WERI-Rb-1 (cell line): Measurements from ENCODE around the gene FGFR4.
A peak's percentile ranks its signal among the peaks of the same experiment; 100 is the strongest.

Experiments used
- DNase-seq: peaks from one replicate; pipeline ENCODE4 v3.0.0-alpha.2; 2020
- H3K27ac ChIP-seq: fragments of 250-450 bp; sonication (Bioruptor Pico); 2 replicates; pipeline ENCODE4 v1.5.1; 2020; ENCODE audit warnings: mild to moderate bottlenecking, moderate library complexity
- H3K27me3 ChIP-seq: fragments of 250-450 bp; sonication (Bioruptor Pico); 2 replicates; pipeline ENCODE4 v1.5.1; 2021; ENCODE audit warnings: mild to moderate bottlenecking, low read depth, moderate library complexity; ENCODE audit not compliant: insufficient read depth, severe bottlenecking
- H3K36me3 ChIP-seq: fragments of 250-450 bp; sonication (Bioruptor Pico); 2 replicates; pipeline ENCODE4 v1.5.1; 2020; ENCODE audit warnings: mild to moderate bottlenecking, moderate library complexity
- H3K4me3 ChIP-seq: 2 replicates; pipeline ENCODE4 v1.5.1; 2011; ENCODE audit warnings: low read depth, mild to moderate bottlenecking, control low read depth, low read length
- H3K9me3 ChIP-seq: fragments of 250-450 bp; sonication (Bioruptor Pico); 2 replicates; pipeline ENCODE4 v1.5.1; 2021; ENCODE audit warnings: mild to moderate bottlenecking, moderate library complexity; ENCODE audit not compliant: severe bottlenecking
- CTCF ChIP-seq: IDR thresholded peaks from 2 replicates; pipeline ENCODE4 v1.5.1; 2011; ENCODE audit warnings: low read depth, mild to moderate bottlenecking, control low read depth, inconsistent platforms, low read length

Gene FGFR4

GRCh38 chr5:177109810-177110209 is 23.1 kb downstream of the FGFR4 start:
- no peak for DNase-seq
- Histone ChIP-seq H3K9me3 (no peaks in the 10 kb centered on the region), H3K27ac (no peak overlapping the region), H3K36me3 (no peaks in the 10 kb centered on the region), H3K27me3 (no peaks in the 10 kb centered on the region), H3K4me3 (no peak overlapping the region)
- no peak for TF ChIP-seq CTCF

- H3K27ac ChIP-seq: no peak overlapping the region
- H3K27me3 ChIP-seq: no peaks in the 10 kb centered on the region
- no peak overlapping the region for H3K4me3 ChIP-seq
- peak; percentile 67 for DNase-seq
- no peaks in the 10 kb centered on the region for H3K9me3 ChIP-seq
- no peaks in the 10 kb centered on the region for H3K36me3 ChIP-seq
- peak; percentile 83 for TF ChIP-seq CTCF
These were observed 25.1 kb downstream of the FGFR4 start for GRCh38 chr5:177111720-177112394.

GRCh38 chr5:177112589-177113220 is 26.0 kb downstream of the FGFR4 start:
- Histone ChIP-seq H3K36me3 (no peaks in the 10 kb centered on the region), H3K27ac (no peak overlapping the region), H3K4me3 (no peak overlapping the region), H3K9me3 (no peaks in the 10 kb centered on the region), H3K27me3 (no peaks in the 10 kb centered on the region)
- DNase-seq: no peak
- TF ChIP-seq CTCF: no peak

DNA sequence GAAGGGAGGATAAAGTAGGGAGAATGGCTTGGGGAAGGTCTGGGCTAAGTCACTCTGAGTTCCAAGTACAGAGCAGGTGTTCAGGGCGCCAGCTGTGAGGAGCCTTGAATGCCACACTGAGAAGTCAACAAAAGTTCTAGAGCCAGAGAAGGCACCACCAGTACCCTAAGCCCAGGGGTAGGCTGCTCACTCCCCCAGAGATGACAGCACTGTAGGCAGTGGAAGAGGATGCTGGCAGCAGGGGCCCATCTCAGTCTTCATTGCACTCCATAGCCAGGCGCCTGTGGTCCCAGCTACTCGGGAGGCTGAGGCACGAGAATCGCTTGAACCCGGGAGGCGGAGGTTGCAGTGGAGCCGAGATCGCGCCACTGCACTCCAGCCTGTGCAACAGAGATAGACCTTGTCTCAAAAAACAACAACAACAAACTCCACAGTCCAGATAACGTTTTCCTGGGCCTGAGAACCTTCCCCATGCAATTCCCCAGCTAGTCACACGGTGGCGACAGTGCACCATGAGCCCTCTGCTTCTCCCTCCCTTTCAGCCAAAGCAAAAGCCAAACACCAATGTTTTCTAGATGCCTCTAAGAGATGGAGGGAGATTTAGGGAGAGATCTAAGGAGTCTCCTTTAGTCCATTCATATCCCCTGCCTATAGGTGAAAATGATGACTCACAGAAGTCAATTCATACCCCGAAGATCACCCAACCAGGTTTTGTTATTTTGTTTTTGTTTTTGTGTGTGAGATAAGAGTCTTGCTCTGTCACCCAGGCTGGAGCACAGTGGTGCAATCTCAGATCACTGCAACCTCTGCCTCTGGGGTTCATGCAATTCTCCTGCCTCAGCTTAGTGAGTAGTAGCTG is 27.1 kb downstream of the FGFR4 start:
- Histone ChIP-seq H3K36me3 (no peaks in the 10 kb centered on the region), H3K27ac (no peak overlapping the region), H3K27me3 (no peaks in the 10 kb centered on the region), H3K9me3 (no peaks in the 10 kb centered on the region), H3K4me3 (no peak overlapping the region)
- DNase-seq: peak; percentile 45
- TF ChIP-seq CTCF: peak; percentile 90

- Histone ChIP-seq H3K9me3 (no peaks in the 10 kb centered on the region), H3K27me3 (no peaks in the 10 kb centered on the region), H3K36me3 (no peaks in the 10 kb centered on the region), H3K27ac (no peak overlapping the region), H3K4me3 (no peak overlapping the region)
- TF ChIP-seq CTCF: no peak
- DNase-seq: no peak
These were observed 30.1 kb downstream of the FGFR4 start for GRCh38 chr5:177116631-177117373.
